Right cardiac atrium (tissue), 5 donors: ENCODE measurements around the gene ATP6V0D1. TPM values are rescaled to one million over a fixed set of nuclear protein-coding genes. Genes with fewer than 3 reads are reported as not detected.

Experiments used
- ATAC-seq, 2 donors: fragments of 200-7000 bp; cut with Tn5 transposase; one replicate each; pipeline versions ENCODE4 v1.8.0 to v1.9.1; 2020; ENCODE audit warnings: moderate library complexity in 2 of 2, mild to moderate bottlenecking in 1 of 2
- DNase-seq, 3 donors: peaks; one replicate each; pipeline ENCODE4 v3.0.0-alpha.2; 2020
- H3K27ac ChIP-seq: one replicate; pipeline ENCODE4 v1.5.1; 2013; ENCODE audit warnings: mild to moderate bottlenecking, low read length, control low read depth, moderate library complexity
- H3K27me3 ChIP-seq: one replicate; pipeline ENCODE4 v1.6.1; 2013; ENCODE audit not compliant: control insufficient read depth, insufficient read depth
- H3K4me1 ChIP-seq: one replicate; pipeline ENCODE4 v1.6.1; 2013; ENCODE audit warnings: low read length; ENCODE audit not compliant: control insufficient read depth, insufficient read depth
- H3K4me3 ChIP-seq: one replicate; pipeline ENCODE4 v1.5.1; 2013; ENCODE audit warnings: low read length, control low read depth
- H3K9me3 ChIP-seq: one replicate; pipeline ENCODE4 v1.6.1; 2013; ENCODE audit warnings: low read length; ENCODE audit not compliant: control insufficient read depth
- WGBS: extraction: QIAGEN DNeasy Blood & Tissue Kit; methylation state at CpG from one replicate; pipeline ENCODE4 v1.1.7; 2013; 5-methylcytosine and 5-hydroxymethylcytosine counted together
- intact Hi-C, 4 donors: fragments of 100-400 bp; cut with DNase I; formaldehyde crosslinking; loops; one replicate each; pipeline versions ENCODE4 v1.11.0 to v1.14.0; 2022 to 2023
- polyA plus RNA-seq: library from polyadenylated mRNA; stranded (reverse); fragments of 200-250 nt; gene quantifications from one replicate; pipeline ENCODE4 v1.2.3, GENCODE V29; 2013
- total RNA-seq, 4 donors: library from RNA; stranded (reverse); fragmentation: NEBNext Ultra II Directional; extraction: Animal tissue kit (Norgen Biotek cat#: 25700); gene quantifications; one replicate each; pipeline ENCODE4 v1.2.1, GENCODE V29; 2021
- donor health status: healthy with polysubstance abuse.
- donor health status: DM: no; HTN: yes; CAD: no.
- donor health status: DM: no; HTN: no; CAD: no.
- donor health status: DM: no; HTN: yes; CAD: no; lungs with severe emphysema.
- donor health status: DM: yes; HTN: yes; CAD: no.

Gene ATP6V0D1
- total and polyA plus RNA-seq, 5 donors, result 44.6 to 79.4 (median 64.8) TPM

GRCh38 chr16:67431775-67432505 lies 49.0 kb downstream of the ATP6V0D1 start:
- WGBS, result 39% methylated on average over 13 of the region's 13 CpGs
- DNase-seq (no peak), ATAC-seq (no peak)
- Histone ChIP-seq H3K27ac (no peak overlapping the region), H3K4me1 (no peaks in the 10 kb centered on the region), H3K27me3 (no peaks in the 10 kb centered on the region), H3K4me3 (peak overlapping the region; percentile 59), H3K9me3 (no peaks in the 10 kb centered on the region)
- intact Hi-C loops, result no loop called here

GRCh38 chr16:67430977-67431774 lies 49.8 kb downstream of the ATP6V0D1 start, which contains the start of gene HSD11B2:
Gene HSD11B2, plus strand, starts transcription at chr16:67431121. Its CDS starts 128 bp downstream, at chr16:67431249.
- Histone ChIP-seq H3K27me3 (no peaks in the 10 kb centered on the region), H3K9me3 (no peaks in the 10 kb centered on the region), H3K4me3 (peak within 1 kb of the TSS; percentile 59), H3K27ac (no peak within 1 kb of the TSS), H3K4me1 (no peaks in the 10 kb centered on the region)
- ATAC-seq (peak; percentile 63 to 68), DNase-seq (peak; percentile 51 to 85 (median 80))
- intact Hi-C loops, result no loop called here
- WGBS, result 2% methylated on average over 87 of the region's 87 CpGs

- ATAC-seq (peak; percentile 10 to 25), DNase-seq (peak in 2 of 3 donors; percentile 72 to 76)
- H3K27ac ChIP-seq, result no peak overlapping the region
These were observed 50.4 kb downstream of the ATP6V0D1 start for GRCh38 chr16:67430504-67430976.

GRCh38 chr16:67429799-67430503 lies 51.0 kb downstream of the ATP6V0D1 start:
- Histone ChIP-seq H3K27ac (no peak overlapping the region), H3K4me3 (no peak overlapping the region), H3K9me3 (no peaks in the 10 kb centered on the region), H3K27me3 (no peaks in the 10 kb centered on the region), H3K4me1 (no peaks in the 10 kb centered on the region)
- intact Hi-C loops, result loop anchor here (1.0 to 10.0 kb wide), 3 partner anchors 35 to 85 kb away; no protein-coding TSS in a partner anchor
- ATAC-seq (no peak), DNase-seq (no peak)
- WGBS, result 46% methylated on average over 13 of the region's 13 CpGs

More at GRCh38 chr16:67430504-67430976, 50.4 kb downstream of the ATP6V0D1 start:
- WGBS, result 3% methylated on average over 53 of the region's 53 CpGs
- H3K4me3 ChIP-seq, result peak overlapping the region; percentile 59
- no peaks in the 10 kb centered on the region for H3K9me3 ChIP-seq
- no peaks in the 10 kb centered on the region for H3K27me3 ChIP-seq
- H3K4me1 ChIP-seq, result no peaks in the 10 kb centered on the region
- intact Hi-C loops, result no loop called here

- no peak overlapping the region for H3K27ac ChIP-seq
- intact Hi-C loops, result loop anchor here (1.0 to 10.0 kb wide), 3 partner anchors 36 to 86 kb away; no protein-coding TSS in a partner anchor
- no peaks in the 10 kb centered on the region for H3K4me1 ChIP-seq
- WGBS, result 94% methylated on average over 3 of the region's 3 CpGs
- no peaks in the 10 kb centered on the region for H3K27me3 ChIP-seq
- H3K4me3 ChIP-seq, result no peak overlapping the region
- DNase-seq (no peak), ATAC-seq (no peak)
- no peaks in the 10 kb centered on the region for H3K9me3 ChIP-seq
These were observed 51.7 kb downstream of the ATP6V0D1 start for GRCh38 chr16:67429053-67429798.

GRCh38 chr16:67428146-67428731 lies 52.7 kb downstream of the ATP6V0D1 start:
- intact Hi-C loops, result loop anchor here in 3 of 4 donors (5.0 to 10.0 kb wide), 2 partner anchors 39 to 87 kb away; no protein-coding TSS in a partner anchor
- ATAC-seq (peak; percentile 79 to 81), DNase-seq (peak; percentile 73 to 91 (median 88))
- Histone ChIP-seq H3K27ac (no peak overlapping the region), H3K4me1 (no peaks in the 10 kb centered on the region), H3K9me3 (no peaks in the 10 kb centered on the region), H3K4me3 (no peak overlapping the region), H3K27me3 (no peaks in the 10 kb centered on the region)
- 21% methylated on average over 11 of the region's 11 CpGs for WGBS

GRCh38 chr16:67426950-67427349 lies 54.0 kb downstream of the ATP6V0D1 start:
- Histone ChIP-seq H3K4me1 (no peaks in the 10 kb centered on the region), H3K27ac (no peak overlapping the region), H3K9me3 (no peaks in the 10 kb centered on the region), H3K27me3 (no peaks in the 10 kb centered on the region), H3K4me3 (no peak overlapping the region)
- WGBS, result 53% methylated on average over 7 of the region's 7 CpGs
- ATAC-seq (no peak), DNase-seq (peak in 1 of 3 donors; percentile 27)
- intact Hi-C loops, result loop anchor here in 3 of 4 donors (5.0 to 10.0 kb wide), 2 partner anchors 40 to 88 kb away; no protein-coding TSS in a partner anchor

- ATAC-seq (no peak), DNase-seq (peak in 1 of 3 donors; percentile 6)
- Histone ChIP-seq H3K9me3 (no peaks in the 10 kb centered on the region), H3K4me1 (no peaks in the 10 kb centered on the region), H3K4me3 (no peak overlapping the region), H3K27me3 (no peaks in the 10 kb centered on the region), H3K27ac (no peak overlapping the region)
- 91% methylated on average over 7 of the region's 7 CpGs for WGBS
- intact Hi-C loops, result loop anchor here in 3 of 4 donors (5.0 to 10.0 kb wide), 2 partner anchors 41 to 89 kb away; no protein-coding TSS in a partner anchor
These were observed 54.9 kb downstream of the ATP6V0D1 start for GRCh38 chr16:67426022-67426421.

- no peaks in the 10 kb centered on the region for H3K27me3 ChIP-seq
- WGBS, result 67% methylated on average over 4 of the region's 4 CpGs
- H3K4me3 ChIP-seq, result no peak overlapping the region
- intact Hi-C loops, result loop anchor here in 3 of 4 donors (5.0 to 10.0 kb wide), 2 partner anchors 42 to 89 kb away; no protein-coding TSS in a partner anchor
- no peaks in the 10 kb centered on the region for H3K4me1 ChIP-seq
- ATAC-seq (no peak), DNase-seq (no peak)
- H3K9me3 ChIP-seq, result no peaks in the 10 kb centered on the region
- no peak overlapping the region for H3K27ac ChIP-seq
These were observed 55.4 kb downstream of the ATP6V0D1 start for GRCh38 chr16:67425580-67425979.
